K562 (cell line): ENCODE measurements around the gene RNF126. TPM values are rescaled to one million over a fixed set of nuclear protein-coding genes. Genes with fewer than 3 reads are reported as not detected.

Experiments
- CC2D1A ChIP-seq: fragments of 450-650 bp; IDR thresholded peaks from 2 replicates; pipeline ENCODE4 v1.6.1; 2017; ENCODE audit warnings: mild to moderate bottlenecking
- CXXC5 ChIP-seq: fragments of 250-450 bp; sonication (Bioruptor Pico); IDR thresholded peaks from 2 replicates; pipeline ENCODE4 v1.8.0; 2022; ENCODE audit warnings: inconsistent platforms, mild to moderate bottlenecking, moderate library complexity
- HCFC1 ChIP-seq: IDR thresholded peaks from 2 replicates; pipeline ENCODE4 v1.6.1; 2012; ENCODE audit warnings: low read depth, low read length, improper control_type of control experiment
- HDAC8 ChIP-seq: fragments of 450-650 bp; IDR thresholded peaks from 2 replicates; pipeline ENCODE4 v1.6.1; 2016; ENCODE audit warnings: mild to moderate bottlenecking, missing genetic modification characterization, moderate library complexity, missing compliant biosample characterization
- KLF16 ChIP-seq: IDR thresholded peaks from 2 replicates; pipeline ENCODE4 v1.6.1; 2016; ENCODE audit warnings: antibody characterized with exemption
- NFIX ChIP-seq: fragments of 250-450 bp; sonication (Bioruptor Pico); IDR thresholded peaks from 2 replicates; pipeline ENCODE4 v1.4.0; 2020; ENCODE audit warnings: low read depth, mild to moderate bottlenecking, moderate library complexity
- PHB ChIP-seq: fragments of 250-450 bp; sonication (Bioruptor Pico); IDR thresholded peaks from 2 replicates; pipeline ENCODE4 v1.5.0; 2021
- PHF21A ChIP-seq: fragments of 450-650 bp; IDR thresholded peaks from 2 replicates; pipeline ENCODE4 v1.6.1; 2017; ENCODE audit warnings: low read depth, borderline replicate concordance
- POLR2A ChIP-seq: fragments of 450-650 bp; conservative IDR thresholded peaks from 2 replicates; pipeline ENCODE4 v1.6.1; 2016
- RBFOX2 ChIP-seq: fragments of 200-400 bp; formaldehyde crosslinking; IDR thresholded peaks from 2 replicates; pipeline ENCODE4 v1.6.1; 2017; ENCODE audit warnings: low read depth, mild to moderate bottlenecking, low read length, moderate library complexity
- RNF2 ChIP-seq: sonication (generic); IDR thresholded peaks from 2 replicates; pipeline ENCODE4 v1.6.1; 2016
- SAFB ChIP-seq: fragments of 200-400 bp; formaldehyde crosslinking; IDR thresholded peaks from 2 replicates; pipeline ENCODE4 v1.6.1; 2017; ENCODE audit warnings: low read depth, low read length, borderline replicate concordance
- SREBF2 ChIP-seq: sonication (generic); formaldehyde crosslinking; IDR thresholded peaks from 2 replicates; pipeline ENCODE4 v1.4.0; 2020; ENCODE audit warnings: mild to moderate bottlenecking, missing genetic modification reagents
- TRIM24 ChIP-seq, 2 experiments: fragments of 450-650 bp; IDR thresholded peaks; 2 replicates each; pipeline ENCODE4 v1.6.1; 2016
- YY1 ChIP-seq, 3 experiments: IDR thresholded peaks; 2 replicates each; pipeline ENCODE4 v1.6.1; 2011; ENCODE audit warnings: low read length in 2 of 3, mild to moderate bottlenecking in 2 of 3, moderate library complexity in 2 of 3, borderline replicate concordance in 1 of 3, control low read depth in 1 of 3, low read depth in 1 of 3; ENCODE audit not compliant: insufficient read depth in 3 of 3, insufficient replicate concordance in 2 of 3, control insufficient read depth in 1 of 3, insufficient read length in 1 of 3; ENCODE audit errors: extremely low read depth in 1 of 3
- ZBED1 ChIP-seq: IDR thresholded peaks from 2 replicates; pipeline ENCODE4 v1.6.1; 2014
- ZFX ChIP-seq: sonication (generic); formaldehyde crosslinking; IDR thresholded peaks from 2 replicates; pipeline ENCODE4 v1.8.0; 2022; ENCODE audit warnings: mild to moderate bottlenecking, missing genetic modification reagents, moderate library complexity
- polyA plus RNA-seq, 8 experiments: library from polyadenylated mRNA; depleted of rRNA in 4 of 8; stranded (reverse) in 5 of 8; unstranded in 3 of 8; fragments of >200 nt; fragmentation: Nextera tagmentation in 2 of 8; fragmentation: Illumina TruSeq in 1 of 8; extraction: Ambion mirVana in 2 of 8; extraction: Trizol in 1 of 8; gene quantifications; 2 replicates each; pipeline versions ENCODE4 v1.2.1 to v1.2.3, GENCODE V29; 2011 to 2014; ENCODE audit warnings: inconsistent platforms in 1 of 8, missing spikeins in 1 of 8
- total RNA-seq, 7 experiments: library from RNA; depleted of rRNA in 6 of 7; stranded (reverse); fragments of >200 nt in 6 of 7; fragmentation: Illumina TruSeq in 2 of 7; extraction: Trizol in 2 of 7; gene quantifications; 2 replicates each; pipeline versions ENCODE4 v1.2.1 to v1.2.3, GENCODE V29; 2011 to 2021; ENCODE audit warnings: low replicate concordance in 1 of 7
- TF ChIP-seq, protein P1 (sequence below), 2 experiments: fragments of 150-350 bp in 1 of 2; IDR thresholded peaks; 2 replicates each; pipeline ENCODE4 v1.6.1; 2012 to 2016; ENCODE audit warnings: low read depth in 2 of 2, low read length in 2 of 2, mild to moderate bottlenecking in 1 of 2, moderate library complexity in 1 of 2
- TF ChIP-seq, protein P2 (sequence below): fragments of 250-450 bp; sonication (Bioruptor Pico); IDR thresholded peaks from 2 replicates; pipeline ENCODE4 v1.8.0; 2022; ENCODE audit warnings: moderate library complexity, mild to moderate bottlenecking, inconsistent platforms
- TF ChIP-seq, protein P3 (sequence below): fragments of 250-450 bp; sonication (Bioruptor Pico); IDR thresholded peaks from 2 replicates; pipeline ENCODE4 v1.5.0; 2021; ENCODE audit warnings: mild to moderate bottlenecking, borderline replicate concordance
- TF ChIP-seq, protein P4 (sequence below): fragments of 250-450 bp; sonication (Bioruptor Pico); IDR thresholded peaks from 2 replicates; pipeline ENCODE4 v1.5.0; 2021

The RNF126 gene
- total and polyA plus RNA-seq, 9 of the 15 experiments (the other 6 are each of a cell fraction or from before 2014, with no cell fraction given): 0.27 to 101 (median 12.3) TPM

DNA sequence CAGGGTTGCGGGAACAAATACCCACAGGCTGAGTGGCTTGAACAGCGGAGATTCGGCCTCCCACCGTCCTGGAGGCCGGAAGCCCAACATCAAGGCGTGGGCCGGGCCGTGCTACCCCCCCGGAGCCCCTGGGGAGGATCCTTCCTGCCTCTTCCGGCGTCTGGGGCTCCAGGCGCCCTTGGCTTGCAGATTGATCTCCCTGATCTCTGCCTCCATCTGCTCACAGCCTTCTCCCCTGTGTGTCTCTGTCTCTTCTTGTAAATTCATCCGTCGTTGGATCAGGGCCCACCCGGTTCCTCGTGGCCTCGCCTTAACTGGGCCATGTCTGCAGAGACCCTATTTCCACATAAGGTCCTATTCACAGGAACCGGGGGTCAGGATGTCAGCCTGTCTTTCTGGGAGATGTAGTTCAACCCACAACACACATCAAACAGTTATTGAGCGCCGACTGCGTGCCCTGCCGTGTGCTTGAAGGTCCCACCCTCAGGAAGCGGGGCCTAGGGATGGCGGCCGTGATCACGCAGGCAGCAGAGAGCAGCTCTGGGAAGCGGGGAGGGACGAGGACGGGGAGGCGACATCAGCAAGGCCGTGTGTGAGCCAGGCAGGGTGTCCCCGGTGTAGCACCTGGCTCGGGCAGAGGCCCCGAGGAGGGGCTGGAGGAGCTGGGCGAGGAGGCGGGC lies 52.1 kb downstream of the RNF126 start (continued):
- TF ChIP-seq, protein P1, sequence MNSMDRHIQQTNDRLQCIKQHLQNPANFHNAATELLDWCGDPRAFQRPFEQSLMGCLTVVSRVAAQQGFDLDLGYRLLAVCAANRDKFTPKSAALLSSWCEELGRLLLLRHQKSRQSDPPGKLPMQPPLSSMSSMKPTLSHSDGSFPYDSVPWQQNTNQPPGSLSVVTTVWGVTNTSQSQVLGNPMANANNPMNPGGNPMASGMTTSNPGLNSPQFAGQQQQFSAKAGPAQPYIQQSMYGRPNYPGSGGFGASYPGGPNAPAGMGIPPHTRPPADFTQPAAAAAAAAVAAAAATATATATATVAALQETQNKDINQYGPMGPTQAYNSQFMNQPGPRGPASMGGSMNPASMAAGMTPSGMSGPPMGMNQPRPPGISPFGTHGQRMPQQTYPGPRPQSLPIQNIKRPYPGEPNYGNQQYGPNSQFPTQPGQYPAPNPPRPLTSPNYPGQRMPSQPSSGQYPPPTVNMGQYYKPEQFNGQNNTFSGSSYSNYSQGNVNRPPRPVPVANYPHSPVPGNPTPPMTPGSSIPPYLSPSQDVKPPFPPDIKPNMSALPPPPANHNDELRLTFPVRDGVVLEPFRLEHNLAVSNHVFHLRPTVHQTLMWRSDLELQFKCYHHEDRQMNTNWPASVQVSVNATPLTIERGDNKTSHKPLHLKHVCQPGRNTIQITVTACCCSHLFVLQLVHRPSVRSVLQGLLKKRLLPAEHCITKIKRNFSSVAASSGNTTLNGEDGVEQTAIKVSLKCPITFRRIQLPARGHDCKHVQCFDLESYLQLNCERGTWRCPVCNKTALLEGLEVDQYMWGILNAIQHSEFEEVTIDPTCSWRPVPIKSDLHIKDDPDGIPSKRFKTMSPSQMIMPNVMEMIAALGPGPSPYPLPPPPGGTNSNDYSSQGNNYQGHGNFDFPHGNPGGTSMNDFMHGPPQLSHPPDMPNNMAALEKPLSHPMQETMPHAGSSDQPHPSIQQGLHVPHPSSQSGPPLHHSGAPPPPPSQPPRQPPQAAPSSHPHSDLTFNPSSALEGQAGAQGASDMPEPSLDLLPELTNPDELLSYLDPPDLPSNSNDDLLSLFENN (IDR thresholded peaks at IDR 0.05; ENCODE audit: low read depth in 2 of 2, low read length in 2 of 2): 0 out of 4 replicates have a peak, but pooled peaks of 1 of the 2 experiments have one; percentile 26
- peak; percentile 36; the same call in 1 of the 2 replicates for TF ChIP-seq KLF16
- peak; percentile 21; the same call in 1 of the 2 replicates for TF ChIP-seq CC2D1A
- peak; percentile 84; the same call in 1 of the 2 replicates for TF ChIP-seq RNF2
- TF ChIP-seq POLR2A: peak; percentile 66; the same call in 1 of the 2 replicates
- TF ChIP-seq NFIX (CRISPR knock-in tag): no peak
- peak; percentile 67 for TF ChIP-seq RBFOX2
- peak in 1 of 2 experiments; percentile 62; a peak in 1 of 4 replicates for TF ChIP-seq TRIM24 (IDR thresholded peaks at IDR 0.05)
- TF ChIP-seq, protein P2, sequence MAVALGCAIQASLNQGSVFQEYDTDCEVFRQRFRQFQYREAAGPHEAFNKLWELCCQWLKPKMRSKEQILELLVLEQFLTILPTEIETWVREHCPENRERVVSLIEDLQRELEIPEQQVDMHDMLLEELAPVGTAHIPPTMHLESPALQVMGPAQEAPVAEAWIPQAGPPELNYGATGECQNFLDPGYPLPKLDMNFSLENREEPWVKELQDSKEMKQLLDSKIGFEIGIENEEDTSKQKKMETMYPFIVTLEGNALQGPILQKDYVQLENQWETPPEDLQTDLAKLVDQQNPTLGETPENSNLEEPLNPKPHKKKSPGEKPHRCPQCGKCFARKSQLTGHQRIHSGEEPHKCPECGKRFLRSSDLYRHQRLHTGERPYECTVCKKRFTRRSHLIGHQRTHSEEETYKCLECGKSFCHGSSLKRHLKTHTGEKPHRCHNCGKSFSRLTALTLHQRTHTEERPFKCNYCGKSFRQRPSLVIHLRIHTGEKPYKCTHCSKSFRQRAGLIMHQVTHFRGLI: no peak
- TF ChIP-seq SREBF2: no peak
- TF ChIP-seq HCFC1: no peak; the same call in 1 of the 2 replicates
- peak; percentile 62 for TF ChIP-seq CXXC5 (CRISPR knock-in tag)
- TF ChIP-seq SAFB: no peak
- TF ChIP-seq PHF21A: peak; percentile 63; the same call in 1 of the 2 replicates
- TF ChIP-seq ZFX (CRISPR knock-in tag): peak; percentile 61
- TF ChIP-seq YY1 (IDR thresholded peaks at IDR 0.05; ENCODE audit: borderline replicate concordance in 1 of 3, control insufficient read depth in 1 of 3, extremely low read depth in 1 of 3, insufficient read depth in 3 of 3, insufficient read length in 1 of 3, insufficient replicate concordance in 2 of 3, low read depth in 1 of 3, low read length in 2 of 3): peak in 2 of 3 experiments; percentile 16 to 25
- TF ChIP-seq, protein P3, sequence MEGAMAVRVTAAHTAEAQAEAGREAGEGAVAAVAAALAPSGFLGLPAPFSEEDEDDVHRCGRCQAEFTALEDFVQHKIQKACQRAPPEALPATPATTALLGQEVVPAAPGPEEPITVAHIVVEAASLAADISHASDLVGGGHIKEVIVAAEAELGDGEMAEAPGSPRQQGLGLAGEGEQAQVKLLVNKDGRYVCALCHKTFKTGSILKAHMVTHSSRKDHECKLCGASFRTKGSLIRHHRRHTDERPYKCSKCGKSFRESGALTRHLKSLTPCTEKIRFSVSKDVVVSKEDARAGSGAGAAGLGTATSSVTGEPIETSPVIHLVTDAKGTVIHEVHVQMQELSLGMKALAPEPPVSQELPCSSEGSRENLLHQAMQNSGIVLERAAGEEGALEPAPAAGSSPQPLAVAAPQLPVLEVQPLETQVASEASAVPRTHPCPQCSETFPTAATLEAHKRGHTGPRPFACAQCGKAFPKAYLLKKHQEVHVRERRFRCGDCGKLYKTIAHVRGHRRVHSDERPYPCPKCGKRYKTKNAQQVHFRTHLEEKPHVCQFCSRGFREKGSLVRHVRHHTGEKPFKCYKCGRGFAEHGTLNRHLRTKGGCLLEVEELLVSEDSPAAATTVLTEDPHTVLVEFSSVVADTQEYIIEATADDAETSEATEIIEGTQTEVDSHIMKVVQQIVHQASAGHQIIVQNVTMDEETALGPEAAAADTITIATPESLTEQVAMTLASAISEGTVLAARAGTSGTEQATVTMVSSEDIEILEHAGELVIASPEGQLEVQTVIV (CRISPR knock-in tag): no peak
- TF ChIP-seq PHB: no peak
- TF ChIP-seq ZBED1: 0 out of 2 replicates have a peak, but pooled peaks have one; percentile 45
- TF ChIP-seq, protein P4, sequence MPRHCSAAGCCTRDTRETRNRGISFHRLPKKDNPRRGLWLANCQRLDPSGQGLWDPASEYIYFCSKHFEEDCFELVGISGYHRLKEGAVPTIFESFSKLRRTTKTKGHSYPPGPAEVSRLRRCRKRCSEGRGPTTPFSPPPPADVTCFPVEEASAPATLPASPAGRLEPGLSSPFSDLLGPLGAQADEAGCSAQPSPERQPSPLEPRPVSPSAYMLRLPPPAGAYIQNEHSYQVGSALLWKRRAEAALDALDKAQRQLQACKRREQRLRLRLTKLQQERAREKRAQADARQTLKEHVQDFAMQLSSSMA: no peak
- TF ChIP-seq HDAC8: 0 out of 2 replicates have a peak, but pooled peaks have one; percentile 20
